ENCODE measurements around the gene IQGAP2. TPM values are rescaled to one million over a fixed set of nuclear protein-coding genes. Genes with fewer than 3 reads are reported as not detected.

IQGAP2 gene
- total and polyA plus RNA-seq, 2 of the 8 experiments (the other 6 are each of a cell fraction or from before 2014, with no cell fraction given) = 19.7 to 66.0 TPM

DNA sequence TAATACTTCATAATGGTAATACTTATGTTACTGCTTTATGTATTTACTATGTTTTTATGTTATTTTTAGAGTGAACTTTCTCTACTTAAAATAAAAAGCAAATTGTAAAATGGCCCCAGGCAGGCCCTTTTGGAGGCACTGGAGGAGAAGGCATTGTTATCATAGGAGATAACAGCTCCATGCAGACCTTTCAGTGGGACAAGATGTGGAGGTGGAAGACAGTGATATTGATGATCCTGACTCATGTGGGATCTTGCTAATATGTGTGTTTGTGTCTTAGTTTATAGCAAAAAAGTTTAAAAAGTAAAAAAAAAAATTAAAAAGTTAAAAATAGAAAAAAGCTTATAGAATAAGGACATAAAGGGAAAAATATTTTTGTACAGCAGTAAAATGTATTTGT lies 74.5 kb downstream of the IQGAP2 start:
- Histone ChIP-seq H2AK5ac (ENCODE audit: low read depth, low read length) (no peak overlapping the region), H3K27me3 (replicated peaks in 1 of 4; ENCODE audit: control insufficient read depth in 3 of 4, extremely low read depth in 1 of 4, insufficient read depth in 3 of 4, low read length in 3 of 4) (no peaks in the 10 kb centered on the region), H4K20me1 (replicated peaks in 1 of 2; ENCODE audit: control insufficient read depth in 1 of 2, insufficient read depth in 2 of 2, low read length in 2 of 2) (no peaks in the 10 kb centered on the region), H3K18ac (ENCODE audit: extremely low read depth, low read length) (no peak overlapping the region), H2BK20ac (ENCODE audit: low read length) (no peak overlapping the region), H3K79me2 (ENCODE audit: control insufficient read depth in 1 of 2, insufficient read depth in 2 of 2, low read length in 2 of 2) (peaks cover 0 to 31% of the 10 kb centered on the region in 2 experiments; a peak in 2 of 4 replicates), H3K4ac (replicated peaks; ENCODE audit: insufficient read length, low read depth, low read length) (no peak overlapping the region), H2BK5ac (ENCODE audit: low read depth, low read length) (no peak overlapping the region), H2BK120ac (replicated peaks; ENCODE audit: low read depth, low read length) (no peak overlapping the region), H2BK15ac (ENCODE audit: low read length) (no peak overlapping the region), H4K5ac (ENCODE audit: insufficient read length, low read depth, low read length) (no peak overlapping the region), H3K4me1 (replicated peaks in 1 of 4; ENCODE audit: control insufficient read depth in 3 of 4, insufficient read depth in 4 of 4, low read length in 3 of 4) (peaks cover 2 to 28% (median 16%) of the 10 kb centered on the region in 4 experiments; a peak in 6 of 7 replicates), H3K9me3 (ENCODE audit: insufficient read depth in 2 of 2, low read depth in 1 of 2, low read length in 1 of 2) (no peaks in the 10 kb centered on the region), H3K36me3 (ENCODE audit: control insufficient read depth in 2 of 4, insufficient read depth in 4 of 4, low read length in 3 of 4) (no peaks in the 10 kb centered on the region), H3K4me2 (ENCODE audit: insufficient read depth in 1 of 2, low read depth in 2 of 2, low read length in 2 of 2) (no peak overlapping the region), H3K56ac (replicated peaks; ENCODE audit: insufficient read length, low read depth, low read length) (no peak overlapping the region), H3K23me2 (ENCODE audit: low read depth, low read length) (no peaks in the 10 kb centered on the region), H4K91ac (replicated peaks; ENCODE audit: insufficient read length, low read length) (no peak overlapping the region), H3K27ac (ENCODE audit: low read depth, low read length) (no peak overlapping the region), H2BK12ac (ENCODE audit: low read depth, low read length) (no peak overlapping the region), H4K8ac (ENCODE audit: extremely low read depth, insufficient read depth, low read length) (no peak overlapping the region), H3K14ac (ENCODE audit: insufficient read length) (no peak overlapping the region), H2AFZ (ENCODE audit: low read length) (no peak overlapping the region), H3K4me3 (ENCODE audit: extremely low read depth in 1 of 4, insufficient read depth in 2 of 4, low read depth in 3 of 4, low read length in 4 of 4) (no peak overlapping the region), H3K23ac (ENCODE audit: insufficient read length) (no peak overlapping the region), H3K79me1 (ENCODE audit: low read depth, low read length) (peaks cover 11% of the 10 kb centered on the region; the same call in 1 of the 2 replicates), H3K9ac (replicated peaks in 1 of 4; ENCODE audit: extremely low read depth in 1 of 4, low read depth in 3 of 4, low read length in 3 of 4) (no peak overlapping the region)
- ChIA-PET POLR2A (ENCODE audit: partially characterized antibody) (no interaction called here), CTCF (ENCODE audit: partially characterized antibody) (interaction anchor here (1.0 to 1.4 kb wide), 2 partner anchors 12 to 21 kb away, joined by 3 read pairs; no protein-coding TSS in a partner anchor)
- FAIRE-seq (no peak), DNase-seq (ENCODE audit: low read depth in 1 of 2, low spot score in 2 of 2) (no peak)
- TF ChIP-seq, protein P1, sequence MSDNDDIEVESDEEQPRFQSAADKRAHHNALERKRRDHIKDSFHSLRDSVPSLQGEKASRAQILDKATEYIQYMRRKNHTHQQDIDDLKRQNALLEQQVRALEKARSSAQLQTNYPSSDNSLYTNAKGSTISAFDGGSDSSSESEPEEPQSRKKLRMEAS (IDR thresholded peaks at IDR 0.05) = no peak
- TF ChIP-seq, protein P2, sequence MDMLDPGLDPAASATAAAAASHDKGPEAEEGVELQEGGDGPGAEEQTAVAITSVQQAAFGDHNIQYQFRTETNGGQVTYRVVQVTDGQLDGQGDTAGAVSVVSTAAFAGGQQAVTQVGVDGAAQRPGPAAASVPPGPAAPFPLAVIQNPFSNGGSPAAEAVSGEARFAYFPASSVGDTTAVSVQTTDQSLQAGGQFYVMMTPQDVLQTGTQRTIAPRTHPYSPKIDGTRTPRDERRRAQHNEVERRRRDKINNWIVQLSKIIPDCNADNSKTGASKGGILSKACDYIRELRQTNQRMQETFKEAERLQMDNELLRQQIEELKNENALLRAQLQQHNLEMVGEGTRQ (IDR thresholded peaks at IDR 0.05; ENCODE audit: low read length) = no peak
- TF ChIP-seq, protein P3, sequence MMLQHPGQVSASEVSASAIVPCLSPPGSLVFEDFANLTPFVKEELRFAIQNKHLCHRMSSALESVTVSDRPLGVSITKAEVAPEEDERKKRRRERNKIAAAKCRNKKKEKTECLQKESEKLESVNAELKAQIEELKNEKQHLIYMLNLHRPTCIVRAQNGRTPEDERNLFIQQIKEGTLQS (IDR thresholded peaks at IDR 0.05; ENCODE audit: insufficient read depth, low read depth, low read length) = no peak
- no peak for TF ChIP-seq RXRA (IDR thresholded peaks at IDR 0.05; ENCODE audit: insufficient read depth, low read depth, low read length)
- no peak for TF ChIP-seq KDM1A (IDR thresholded peaks at IDR 0.05; ENCODE audit: borderline replicate concordance, low read length)
- TF ChIP-seq RFX5 (IDR thresholded peaks at IDR 0.05; ENCODE audit: borderline replicate concordance, low read depth, low read length) = no peak
- TF ChIP-seq GTF2F1 (IDR thresholded peaks at IDR 0.05; ENCODE audit: borderline replicate concordance, low read depth, low read length) = no peak
- no peak for TF ChIP-seq POU5F1 (IDR thresholded peaks at IDR 0.05; ENCODE audit: low read depth, low read length)
- no peak for TF ChIP-seq JUND (IDR thresholded peaks at IDR 0.05; ENCODE audit: low read length)
- no peak for TF ChIP-seq EZH2 (IDR thresholded peaks at IDR 0.05; ENCODE audit: low read depth, low read length, severe bottlenecking)
- TF ChIP-seq JUN (IDR thresholded peaks at IDR 0.05; ENCODE audit: low read depth, low read length) = no peak
- no peak for TF ChIP-seq KDM4A (IDR thresholded peaks at IDR 0.05; ENCODE audit: low read depth, low read length, severe bottlenecking)
- no peak for TF ChIP-seq CTBP2 (IDR thresholded peaks at IDR 0.05; ENCODE audit: borderline replicate concordance, insufficient read depth, insufficient read length, low read length)

Measured in H1 (cell line).